NCI-H1436 treated with DMSO at 0.1 percent for 48 hours (cell line): Measurements from ENCODE around the gene PSG6.
"Not testable (repeated sequence)": the region's sequence is repeated elsewhere in the genome, so short reads cannot be mapped to it uniquely, and the experiment has no call there.

Experiments
- DNase-seq: peaks from one replicate; lab custom pipeline; 2025; lab: John Stamatoyannopoulos, UW

Gene PSG6

DNA sequence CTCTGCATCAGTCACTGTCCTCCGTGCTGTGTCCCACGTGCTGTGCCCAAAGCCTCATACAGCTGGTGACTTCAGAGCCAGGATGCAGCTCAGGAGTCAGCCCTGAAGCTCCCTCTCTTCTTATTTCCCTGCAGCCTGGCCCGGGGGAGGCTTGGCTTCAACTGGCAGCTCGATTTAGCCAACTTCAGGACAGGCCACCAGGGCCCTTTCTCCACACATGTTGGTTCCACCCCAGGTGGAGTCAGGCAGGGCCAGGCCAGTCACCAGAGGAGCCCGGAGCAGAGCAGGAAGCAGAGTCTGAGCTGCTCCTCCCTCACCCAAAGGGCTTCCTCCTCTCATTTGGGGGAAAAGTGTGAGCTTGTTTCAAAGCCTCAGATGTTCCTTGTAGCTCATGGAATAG is 11.5 kb downstream of the PSG6 start:
- not testable (repeated sequence) for DNase-seq

DNA sequence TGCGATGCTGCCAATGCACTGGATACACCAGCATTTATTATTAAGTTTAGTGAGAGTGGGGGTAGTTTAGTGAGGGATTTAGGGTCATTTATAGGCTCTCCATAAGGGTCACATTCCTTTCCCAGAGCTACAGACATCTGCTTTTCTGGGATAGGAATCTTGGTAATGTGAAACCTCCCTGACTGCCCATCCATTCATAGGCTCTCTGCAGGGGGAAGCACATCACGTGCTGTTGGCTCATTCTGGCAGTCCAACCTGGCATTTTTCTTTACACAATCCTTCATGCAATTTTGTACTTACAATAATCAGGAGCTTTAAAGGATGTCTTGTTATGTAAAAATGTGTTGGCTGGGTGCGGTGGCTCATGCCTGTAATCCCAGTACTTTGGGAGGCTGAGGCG is 17.1 kb downstream of the PSG6 start:
- not testable (repeated sequence) for DNase-seq

DNA sequence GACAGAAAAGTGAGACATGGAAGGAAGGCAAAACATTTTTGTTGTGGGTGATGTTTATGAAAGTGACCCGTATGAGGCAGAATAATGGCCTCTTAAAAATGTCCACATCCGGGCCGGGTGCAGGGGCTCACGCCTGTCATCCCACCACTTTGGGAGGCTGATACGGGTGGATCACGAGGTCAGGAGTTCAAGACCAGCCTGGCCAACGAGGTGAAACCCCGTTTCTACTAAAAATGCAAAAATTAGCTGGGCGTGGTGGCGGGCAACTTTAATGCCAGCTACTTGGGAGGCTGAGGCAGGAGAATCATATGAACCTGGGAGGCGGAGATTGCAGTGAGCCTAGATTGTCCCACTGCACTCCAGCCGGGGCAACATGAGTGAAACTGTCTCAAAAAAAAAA is 18.0 kb downstream of the PSG6 start:
- DNase-seq, result not testable (repeated sequence)

DNA sequence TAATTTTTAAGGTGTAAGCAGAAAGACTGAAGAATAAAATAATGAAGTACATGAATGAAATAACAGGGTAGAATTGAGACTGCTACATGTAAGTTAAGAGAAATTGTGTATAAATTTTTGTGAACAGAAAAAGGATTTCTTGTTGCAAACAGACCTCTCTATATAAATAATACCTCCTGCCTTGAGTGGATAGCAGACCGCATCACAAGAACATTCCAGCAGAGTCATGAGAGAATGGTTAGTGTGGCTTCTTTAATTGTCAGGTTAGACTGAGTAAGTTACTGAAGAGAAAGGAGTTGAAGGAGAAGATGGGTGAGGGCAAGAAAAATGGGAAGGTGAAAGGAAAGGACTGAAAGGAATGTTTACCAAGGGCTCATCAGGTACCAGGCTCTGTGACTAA is 18.6 kb downstream of the PSG6 start:
- not testable (repeated sequence) for DNase-seq

DNA sequence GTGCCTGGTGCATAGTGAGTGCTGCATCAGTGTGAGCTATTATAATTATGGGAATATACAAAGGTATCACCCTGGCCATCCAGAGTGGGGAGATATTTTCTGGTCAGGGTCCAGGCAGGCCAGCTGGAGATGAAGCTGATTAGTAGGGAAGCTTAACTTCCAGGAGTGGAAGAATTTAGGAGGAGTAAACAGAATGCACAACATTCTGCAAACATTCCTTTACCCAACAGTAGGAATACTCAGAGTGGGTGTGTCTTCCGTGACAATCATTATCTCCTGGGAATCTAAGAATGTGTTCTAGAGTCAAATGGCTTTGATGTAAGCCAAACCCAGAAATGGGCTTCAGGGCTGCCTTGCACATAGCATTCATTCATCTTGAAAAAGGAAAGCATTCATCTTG is 19.0 kb downstream of the PSG6 start:
- not testable (repeated sequence) for DNase-seq

DNA sequence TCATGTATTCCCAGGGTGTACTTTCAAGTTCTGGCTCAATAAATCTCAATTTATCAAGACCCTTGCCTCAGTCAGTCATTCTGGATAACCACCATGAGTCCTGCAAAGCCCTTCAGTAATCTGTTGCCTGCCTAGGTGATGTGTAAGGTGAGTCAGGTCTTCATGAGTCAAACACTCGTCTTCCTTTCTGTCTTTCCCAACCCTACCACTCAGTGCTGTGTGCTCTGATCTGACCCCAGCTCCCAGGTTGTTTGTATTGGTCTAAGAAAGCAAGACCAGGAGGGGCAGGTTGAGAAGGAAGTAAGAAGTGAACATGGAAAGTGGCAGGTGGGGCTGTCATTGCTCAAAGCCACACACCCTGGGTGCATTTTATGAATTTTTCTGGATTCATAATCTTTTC is 20.0 kb downstream of the PSG6 start:
- not testable (repeated sequence) for DNase-seq

DNA sequence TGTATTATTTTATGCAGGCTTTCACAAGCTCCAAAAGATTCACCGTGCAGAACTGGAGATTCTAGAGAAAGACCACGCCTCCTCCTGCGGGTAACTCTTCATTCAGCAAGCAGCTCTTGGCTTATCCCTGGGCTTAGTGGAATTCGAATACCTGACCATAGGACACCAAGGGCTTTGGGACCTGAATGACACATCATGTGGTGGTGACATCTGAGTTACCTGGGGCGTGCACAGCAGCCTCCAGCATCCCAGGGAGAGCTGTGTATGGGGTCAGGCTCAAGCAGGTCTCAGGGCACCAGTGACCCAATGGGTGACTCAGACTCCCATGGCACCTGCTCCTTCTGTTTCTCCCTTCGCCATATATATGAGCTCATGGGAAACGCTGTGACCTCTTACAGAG is 27.2 kb downstream of the PSG6 start:
- not testable (repeated sequence) for DNase-seq

DNA sequence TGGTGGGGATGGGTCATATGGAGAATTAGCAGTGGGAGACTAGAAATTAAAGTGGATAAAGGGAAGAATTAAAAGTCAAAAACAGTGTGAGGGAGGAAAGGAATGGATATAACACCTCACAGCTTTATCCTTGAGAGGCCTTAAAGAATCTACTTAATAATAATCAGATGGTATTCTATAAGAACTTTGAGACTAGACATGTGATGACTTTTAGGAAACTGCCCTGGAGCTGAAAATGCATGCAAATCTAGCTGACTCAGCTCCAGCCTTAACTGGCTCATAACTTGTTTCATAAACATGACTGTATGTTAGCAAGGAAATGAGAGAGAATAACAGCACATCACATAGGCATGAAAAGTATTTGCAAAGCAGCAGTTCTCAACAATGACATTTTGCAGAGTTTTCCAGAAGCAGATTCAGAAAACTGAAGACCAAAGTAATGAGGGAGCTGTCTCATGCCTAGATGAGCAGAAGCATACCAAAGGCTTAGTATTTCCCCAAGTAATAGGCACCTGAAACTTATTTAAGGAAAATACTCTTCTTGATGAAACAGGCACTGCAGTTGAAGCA is 29.7 kb downstream of the PSG6 start:
- not testable (repeated sequence) for DNase-seq

DNA sequence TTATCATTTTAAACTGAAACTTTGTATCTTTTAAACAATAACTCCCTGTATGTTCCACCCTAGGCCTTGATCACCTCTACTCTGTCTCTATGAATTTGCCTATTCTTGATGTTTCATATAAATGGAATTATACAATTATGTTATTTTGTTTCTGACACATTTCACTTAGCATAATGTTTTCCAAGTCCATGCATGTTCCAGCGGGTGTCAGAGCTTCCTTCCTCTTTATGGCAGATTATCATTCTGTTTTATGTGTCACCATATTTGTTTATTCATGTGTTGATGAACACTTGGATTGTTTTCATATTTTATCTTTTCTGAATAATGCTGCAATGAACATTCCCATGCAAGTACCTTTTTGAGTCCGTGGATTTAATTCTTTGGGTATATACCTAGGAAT is 35.0 kb downstream of the PSG6 start:
- not testable (repeated sequence) for DNase-seq

DNA sequence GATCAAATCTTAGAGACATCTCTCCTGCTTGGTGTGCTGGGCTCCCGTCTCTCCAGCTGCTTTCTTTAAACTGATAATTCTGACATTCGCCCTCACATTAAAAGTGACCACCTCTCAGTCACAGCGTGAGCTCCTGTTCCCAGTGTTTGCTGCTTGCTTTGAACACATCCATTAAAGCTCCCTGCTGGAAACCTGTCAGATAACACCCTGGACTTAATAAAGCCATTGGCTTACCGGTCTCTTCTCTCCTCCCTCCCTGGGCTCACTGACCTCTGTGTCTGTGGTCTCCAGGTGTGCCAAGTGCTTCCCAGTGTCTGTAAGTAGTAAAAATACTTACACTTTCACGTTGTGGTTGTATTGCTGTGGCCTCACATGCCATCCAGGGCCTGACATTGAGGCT is 35.7 kb downstream of the PSG6 start:
- not testable (repeated sequence) for DNase-seq

DNA sequence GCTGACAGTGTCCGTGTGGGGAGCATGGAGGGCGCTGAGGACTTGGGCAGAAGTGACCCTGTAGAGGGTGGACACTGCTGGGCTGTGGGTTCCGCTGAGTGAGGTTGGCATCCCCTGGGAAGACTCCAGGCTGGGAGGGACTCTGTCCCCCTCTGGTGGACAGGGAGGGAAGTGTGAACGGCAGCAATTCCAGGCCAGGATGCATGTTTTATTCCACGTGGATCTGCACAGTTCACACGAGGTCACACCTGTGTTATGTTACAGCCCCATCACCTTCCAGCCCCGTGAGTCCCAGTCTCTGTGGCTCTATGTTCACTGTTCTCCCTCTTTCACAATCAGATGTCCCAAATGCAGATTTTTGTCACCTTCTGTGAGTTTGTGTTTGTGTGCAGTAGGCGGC is 36.4 kb downstream of the PSG6 start:
- not testable (repeated sequence) for DNase-seq

DNA sequence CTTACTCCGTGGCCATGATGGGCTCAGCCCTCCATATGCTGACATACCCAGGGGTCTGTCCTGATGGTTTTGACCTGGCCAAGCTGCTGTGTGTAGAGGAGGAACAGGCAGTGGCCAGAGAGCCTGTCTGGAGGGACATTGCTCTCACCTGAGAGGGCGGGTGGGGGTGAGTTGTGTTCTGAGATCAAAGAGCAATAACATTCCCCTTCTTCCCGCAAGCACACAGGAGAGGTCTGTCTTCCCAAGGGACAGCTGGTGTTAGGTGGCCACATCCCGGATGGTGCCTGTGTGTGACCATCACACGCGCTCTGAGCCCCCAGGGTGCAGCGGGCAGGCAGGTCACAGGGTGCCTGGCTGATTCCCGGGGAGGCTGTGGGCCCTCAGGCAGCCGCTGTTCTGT is 37.1 kb downstream of the PSG6 start:
- not testable (repeated sequence) for DNase-seq

DNA sequence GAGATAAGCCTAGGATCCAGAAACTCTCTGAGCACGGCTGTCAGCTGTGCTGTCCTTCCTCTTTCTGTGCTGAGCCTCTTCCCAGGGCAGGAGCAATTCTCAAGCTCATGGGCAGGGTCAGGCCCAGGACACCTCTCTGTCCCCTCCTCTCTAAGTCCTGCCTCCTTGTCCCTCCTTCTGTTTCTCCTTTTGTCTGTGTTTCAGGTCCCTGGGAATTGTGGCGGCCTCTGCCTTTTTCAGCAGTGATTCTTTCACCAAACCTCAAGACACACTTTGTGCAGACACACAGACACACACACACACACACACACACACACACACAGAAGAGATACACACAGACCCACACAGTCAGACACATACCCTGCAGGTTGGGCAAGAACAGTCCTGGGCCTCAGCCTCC is 38.1 kb downstream of the PSG6 start, which contains the start of gene PSG1:
TSS of gene PSG1 (minus strand) at position 101 of the 400 bp plus-strand sequence. CDS start 132 bp downstream, outside the sequence.
- no peak for DNase-seq

DNA sequence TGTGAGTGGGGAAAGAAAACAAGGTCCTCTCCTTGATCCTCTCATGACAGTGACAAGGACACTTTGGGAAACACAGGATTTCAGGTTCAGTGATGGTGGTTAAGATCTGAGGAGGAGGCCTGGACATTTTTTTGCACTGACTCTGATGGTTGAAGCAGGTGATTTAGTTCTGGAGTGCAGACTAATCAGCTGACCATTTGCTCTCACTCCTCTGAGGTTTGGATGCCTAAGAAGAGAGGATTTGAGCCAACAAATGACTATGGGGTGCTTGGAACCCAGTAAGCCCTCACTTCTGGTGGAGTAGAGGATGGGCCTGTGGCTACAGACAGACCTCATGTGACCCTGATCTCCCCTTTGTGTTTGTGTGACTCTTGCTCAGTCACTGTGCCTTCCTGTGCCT is 41.1 kb downstream of the PSG6 start:
- not testable (repeated sequence) for DNase-seq

DNA sequence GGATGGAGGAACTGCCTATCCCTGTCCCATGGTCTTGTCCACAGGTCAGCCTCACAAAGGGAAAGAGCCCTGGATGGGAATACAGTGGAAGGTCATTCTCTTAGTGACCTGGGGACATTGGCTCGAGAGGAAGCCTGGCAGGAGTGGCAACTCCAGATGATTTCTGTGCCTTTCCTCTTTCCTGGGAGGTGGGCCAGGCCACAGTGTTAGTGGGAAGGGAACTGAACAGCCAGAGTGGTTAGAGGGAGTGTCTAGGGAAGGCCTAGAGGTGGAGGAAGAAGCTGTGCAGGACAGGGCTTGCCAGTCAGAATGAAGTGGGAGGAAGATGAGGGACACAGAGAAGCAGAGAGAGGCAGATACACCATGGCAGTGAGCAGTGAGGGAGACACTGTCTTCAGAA is 41.8 kb downstream of the PSG6 start:
- not testable (repeated sequence) for DNase-seq

DNA sequence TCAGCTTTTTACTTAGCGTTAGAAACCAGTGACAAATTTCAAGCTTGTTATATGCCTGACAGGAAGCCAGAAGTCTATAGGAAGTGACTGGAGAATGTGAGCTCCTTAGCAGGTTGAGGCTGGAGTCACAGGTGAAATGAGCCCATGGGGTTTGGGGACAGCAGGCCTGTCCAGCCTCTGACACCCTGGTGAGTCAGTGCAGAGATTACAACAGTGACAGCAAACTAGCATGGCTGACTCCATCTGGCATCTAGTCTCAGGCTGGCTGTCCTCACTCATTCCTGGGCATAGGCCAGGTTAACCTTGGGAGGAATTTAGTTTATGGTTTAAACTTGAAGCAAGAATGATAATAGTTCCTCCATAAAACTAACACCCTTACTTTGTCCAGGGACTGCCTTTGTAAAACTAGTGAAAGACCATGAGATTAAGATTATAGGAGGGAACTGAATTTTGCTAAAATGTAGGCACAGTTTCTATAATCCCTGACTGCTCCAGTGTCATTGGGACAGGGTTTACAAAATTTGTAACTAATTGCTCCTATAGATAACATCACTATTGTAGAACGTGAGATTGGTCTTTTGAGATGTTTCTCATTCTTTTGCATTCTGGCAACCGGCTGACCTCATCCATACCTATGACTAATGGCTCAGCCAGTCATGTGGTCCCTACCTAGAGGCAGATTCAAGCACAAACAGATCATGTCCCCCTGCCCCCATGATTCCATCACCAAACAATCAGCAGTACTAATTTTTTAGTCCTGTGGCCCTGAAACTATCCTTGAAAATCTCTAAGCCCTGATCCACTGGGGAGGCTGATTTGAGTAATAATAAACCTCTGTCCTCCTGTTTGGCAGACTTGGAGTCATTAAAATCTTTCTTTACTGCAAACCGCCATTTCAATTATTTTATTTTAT is 42.5 kb downstream of the PSG6 start:
- DNase-seq, result not testable (repeated sequence)

DNA sequence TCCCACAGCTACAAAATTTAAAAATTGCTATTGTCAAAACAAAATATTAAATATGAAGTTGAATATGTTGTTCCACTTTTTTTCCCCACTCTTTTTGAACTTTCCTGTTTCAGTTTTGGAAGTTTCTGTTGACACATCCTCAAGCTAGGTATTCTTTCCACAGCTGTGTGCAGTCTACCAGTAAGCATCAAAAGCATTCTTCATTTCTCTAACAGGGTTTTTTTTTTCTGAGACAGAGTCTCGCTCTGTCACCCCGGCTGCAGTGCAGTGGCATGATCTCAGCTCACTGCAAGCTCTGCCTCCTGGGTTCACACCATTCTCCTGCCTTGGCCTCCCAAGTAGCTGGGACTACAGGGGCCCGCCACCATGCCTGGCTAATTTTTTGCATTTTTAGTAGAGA is 43.6 kb downstream of the PSG6 start:
- not testable (repeated sequence) for DNase-seq

DNA sequence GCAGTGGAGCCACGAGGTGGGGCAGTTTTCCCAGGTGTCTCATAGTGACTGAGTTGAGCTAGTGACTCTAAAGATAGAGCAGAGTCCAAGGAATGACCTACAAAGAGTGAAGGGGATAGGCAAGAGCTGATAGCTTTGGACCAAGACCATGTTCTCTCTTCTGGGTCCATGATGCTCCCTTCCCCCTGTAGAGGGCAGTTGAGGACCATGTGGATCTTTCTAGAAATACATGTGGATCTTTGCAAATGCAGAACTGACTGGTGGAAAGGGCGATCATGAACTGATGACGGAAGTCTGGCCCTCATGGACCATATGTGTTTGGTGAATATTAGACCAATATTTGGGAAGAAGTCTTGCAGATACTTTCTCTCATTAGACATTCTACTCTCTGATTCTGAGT is 45.1 kb downstream of the PSG6 start:
- DNase-seq, result no peak

DNA sequence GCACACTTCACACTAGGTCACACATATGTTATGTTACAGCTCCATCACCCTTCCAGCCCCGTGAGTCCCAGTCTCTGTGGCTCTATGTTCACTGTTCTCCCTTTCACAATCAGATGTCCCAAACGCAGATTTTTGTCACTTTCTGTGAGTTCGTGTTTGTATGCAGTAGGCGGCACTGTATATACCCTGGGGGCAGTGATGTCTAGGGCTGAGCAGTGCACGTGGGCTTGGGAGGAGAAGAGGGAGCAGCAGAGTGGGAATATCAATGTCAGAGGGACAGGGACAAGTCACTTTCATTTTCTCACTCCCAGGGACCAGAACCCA is 60.2 kb downstream of the PSG6 start:
- DNase-seq, result no peak

DNA sequence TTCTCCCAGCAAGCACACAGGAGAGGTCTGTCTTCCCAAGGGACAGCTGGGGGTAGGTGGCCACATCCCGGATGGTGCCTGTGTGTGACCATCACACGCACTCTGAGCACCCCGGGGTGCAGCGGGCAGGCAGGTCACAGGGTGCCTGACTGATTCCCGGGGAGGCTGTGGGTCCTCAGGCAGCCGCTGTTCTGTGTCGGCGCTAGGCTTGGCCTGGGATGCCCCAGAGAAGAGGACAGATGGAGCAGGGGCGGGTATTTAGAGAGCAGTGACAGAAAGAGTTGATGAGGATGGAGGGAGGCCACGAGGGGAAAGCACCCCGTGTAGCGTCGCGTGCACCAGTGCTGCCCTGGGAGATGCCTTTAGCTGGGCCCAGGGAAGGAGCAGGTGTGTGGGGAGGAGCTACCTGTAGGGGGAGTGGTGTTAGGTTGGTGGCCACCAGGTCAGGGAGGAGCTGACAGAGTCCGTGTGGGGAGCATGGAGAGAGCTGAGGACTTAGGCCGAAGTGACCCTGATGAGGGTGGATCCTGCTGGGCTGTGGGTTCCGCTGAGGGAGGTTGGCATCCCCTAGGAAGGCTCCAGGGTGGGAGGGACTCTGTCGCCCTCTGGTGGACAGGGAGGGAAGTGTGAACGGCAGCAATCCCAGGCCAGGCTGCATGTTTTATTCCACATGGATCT is 60.7 kb downstream of the PSG6 start:
- DNase-seq, result not testable (repeated sequence)

DNA sequence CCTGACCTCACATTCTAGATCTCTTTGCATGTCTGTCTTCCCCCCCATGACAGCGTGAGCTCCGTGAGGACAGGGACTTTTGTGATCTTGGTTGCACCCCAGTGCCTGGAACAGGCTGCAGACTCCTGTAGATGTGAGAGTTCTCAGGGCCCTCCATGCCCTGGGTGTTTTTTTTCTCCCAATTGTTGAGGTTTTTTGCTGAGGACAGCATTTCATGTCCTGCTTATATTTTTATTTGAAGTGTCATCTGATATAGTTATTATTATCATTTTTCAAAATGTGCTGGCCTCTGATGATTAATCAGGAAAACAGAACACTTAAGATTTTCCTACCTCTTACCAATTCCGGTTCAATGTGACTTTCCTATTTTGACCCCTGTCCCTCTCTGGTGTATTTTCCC is 62.9 kb downstream of the PSG6 start:
- DNase-seq, result not testable (repeated sequence)

DNA sequence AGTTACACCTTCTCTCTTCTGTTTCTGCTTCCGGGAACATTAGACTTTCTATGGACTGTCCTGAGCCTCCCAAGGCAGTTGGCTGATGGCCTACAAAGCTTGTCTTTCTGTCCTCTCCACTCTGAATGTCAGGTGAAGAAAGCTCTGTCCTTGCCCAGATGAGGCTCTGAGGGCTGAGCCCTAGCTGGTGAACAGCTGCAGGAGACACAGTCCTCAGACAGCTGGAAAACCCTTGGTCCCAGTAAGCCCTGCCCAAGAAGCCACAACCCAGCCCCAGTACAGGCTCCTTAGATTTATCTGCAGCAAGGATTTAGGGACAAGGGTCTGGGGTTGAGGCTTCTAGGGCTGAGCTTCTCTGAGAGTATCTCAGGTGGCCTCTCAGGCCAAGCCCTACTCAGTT is 64.5 kb downstream of the PSG6 start:
- DNase-seq, result not testable (repeated sequence)

DNA sequence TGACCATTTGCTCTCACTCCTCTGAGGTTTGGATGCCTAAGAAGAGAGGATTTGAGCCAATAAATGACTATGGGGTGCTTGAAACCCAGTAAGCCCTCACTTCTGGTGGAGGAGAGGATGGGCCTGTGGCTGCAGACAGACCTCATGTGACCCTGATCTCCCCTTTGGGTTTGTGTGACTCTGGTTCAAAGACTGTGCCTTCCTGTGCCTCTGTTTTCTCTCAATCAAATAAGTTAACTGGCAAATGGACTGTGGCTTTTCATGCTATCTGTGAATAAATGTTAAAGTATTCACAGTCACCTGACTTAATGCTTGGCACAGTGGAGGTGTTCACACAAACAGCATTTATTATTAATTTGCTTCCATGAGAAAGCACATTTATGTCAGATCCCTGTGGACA is 64.9 kb downstream of the PSG6 start:
- not testable (repeated sequence) for DNase-seq
